ENCODE results near the gene DYNLT1.
"Not testable (repeated sequence)": the region's sequence is repeated elsewhere in the genome, so short reads cannot be mapped to it uniquely, and the experiment has no call there.

Gene DYNLT1

DNA sequence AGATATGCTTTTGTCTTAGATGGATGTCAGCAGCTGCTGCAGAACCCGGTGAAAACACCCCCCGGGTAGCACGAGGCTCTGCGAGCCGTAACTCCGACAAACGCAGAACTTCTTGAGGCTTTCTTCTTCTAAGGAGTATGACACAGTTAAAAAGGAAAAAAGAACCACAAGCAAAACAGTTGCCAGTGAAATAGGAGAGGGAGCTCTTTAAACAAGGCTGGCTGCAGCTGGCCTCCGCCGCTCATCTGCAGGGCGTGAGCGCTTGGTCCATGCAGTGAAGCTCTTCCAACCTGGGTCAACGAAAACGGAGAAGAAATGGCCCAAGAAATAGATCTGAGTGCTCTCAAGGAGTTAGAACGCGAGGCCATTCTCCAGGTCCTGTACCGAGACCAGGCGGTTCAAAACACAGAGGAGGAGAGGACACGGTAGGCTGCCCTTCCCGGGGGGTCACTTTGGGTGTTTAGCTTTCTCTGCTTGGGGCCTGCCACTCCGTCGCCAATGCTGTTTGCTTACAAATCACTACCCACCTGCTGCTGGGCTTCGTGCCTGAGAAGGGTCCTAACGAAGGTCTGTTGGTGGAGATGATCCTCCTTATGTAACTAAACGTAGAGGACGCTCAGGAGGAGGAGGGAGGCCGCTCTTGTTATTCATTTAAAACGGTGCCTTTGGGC, 18.5 kb upstream of the DYNLT1 start:
- DNase-seq = no peak

DNA sequence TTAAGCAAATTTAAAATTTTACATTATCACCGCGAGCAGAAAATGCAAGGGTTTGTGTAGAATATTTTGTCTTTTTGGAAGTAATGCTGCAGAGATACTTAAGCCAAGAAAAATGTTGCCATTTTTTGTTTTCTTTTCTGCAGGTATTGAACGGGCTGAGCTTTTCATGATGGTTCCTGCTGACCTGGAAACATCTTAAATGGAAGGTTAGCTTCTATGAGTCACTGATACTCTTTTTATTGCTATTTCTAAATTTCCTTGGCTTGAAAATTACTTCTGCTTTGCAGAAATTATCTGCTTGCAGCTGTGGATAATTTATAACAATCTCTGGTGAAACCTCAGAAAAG, 18.0 kb upstream of the DYNLT1 start:
- no peak for DNase-seq

DNA sequence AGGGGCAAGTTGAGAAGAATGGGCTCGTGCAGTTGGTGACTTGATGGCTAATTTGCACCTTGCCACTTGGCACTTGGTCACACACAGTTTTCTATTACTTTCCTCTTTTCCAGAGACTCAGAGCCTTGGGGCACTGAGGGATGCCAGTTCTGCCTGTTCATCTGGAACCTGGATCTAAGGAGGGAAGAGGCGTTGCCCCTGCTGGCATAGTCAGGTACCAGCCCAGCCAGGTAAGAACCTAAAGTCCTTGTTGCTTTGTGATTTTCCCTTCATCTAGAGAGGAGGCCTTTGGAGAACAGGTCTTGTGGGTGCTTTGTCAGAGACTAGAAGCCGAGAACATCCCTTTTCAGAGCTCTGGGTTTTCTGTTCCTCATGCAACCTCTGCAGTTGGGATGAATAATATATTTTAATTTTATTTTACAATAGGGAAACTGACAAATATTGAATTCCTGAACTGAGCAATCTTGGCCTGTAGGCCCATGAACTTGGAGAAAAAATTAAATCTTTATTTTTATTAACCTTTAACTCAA, 16.7 kb upstream of the DYNLT1 start:
- DNase-seq = no peak

DNA sequence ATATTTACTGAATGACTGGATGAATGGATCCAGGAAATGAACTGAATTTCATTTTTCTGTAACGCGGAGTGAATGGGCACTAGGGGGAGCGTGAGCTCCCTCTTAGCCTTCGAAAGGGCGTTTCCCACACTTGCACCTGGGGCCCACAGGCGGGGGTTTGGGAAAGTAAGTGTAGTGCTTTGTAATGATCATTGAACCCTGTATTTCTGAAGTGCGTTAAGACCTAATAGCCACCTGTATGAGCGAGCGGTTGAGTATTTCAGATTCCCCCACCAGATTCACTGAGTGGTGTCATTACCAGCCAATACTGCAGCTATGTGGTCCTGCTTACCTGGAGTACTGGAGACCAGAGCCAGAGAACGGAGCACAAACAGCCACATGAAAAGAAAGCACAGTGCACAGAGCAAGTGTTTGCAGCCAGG, 15.8 kb upstream of the DYNLT1 start:
- no peak for DNase-seq

DNA sequence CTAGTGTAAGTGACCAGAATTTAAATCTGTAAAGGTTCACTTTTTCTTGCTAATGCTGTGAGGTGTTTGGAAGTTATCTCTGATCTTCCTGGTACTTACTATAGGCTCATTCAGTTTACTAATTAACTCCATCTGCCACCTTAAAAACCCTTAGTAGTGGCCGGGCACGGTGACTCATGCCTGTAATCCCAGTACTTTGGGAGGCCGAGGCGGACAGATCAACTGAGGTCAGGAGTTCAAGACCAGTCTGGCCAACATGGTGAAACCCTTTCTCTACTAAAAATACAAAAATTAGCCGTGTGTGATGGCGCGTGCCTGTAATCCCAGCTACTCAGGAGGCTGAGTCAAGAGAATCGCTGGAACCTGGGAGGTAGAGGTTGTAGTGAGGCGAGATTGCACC, 12.4 kb upstream of the DYNLT1 start:
- DNase-seq = not testable (repeated sequence)

DNA sequence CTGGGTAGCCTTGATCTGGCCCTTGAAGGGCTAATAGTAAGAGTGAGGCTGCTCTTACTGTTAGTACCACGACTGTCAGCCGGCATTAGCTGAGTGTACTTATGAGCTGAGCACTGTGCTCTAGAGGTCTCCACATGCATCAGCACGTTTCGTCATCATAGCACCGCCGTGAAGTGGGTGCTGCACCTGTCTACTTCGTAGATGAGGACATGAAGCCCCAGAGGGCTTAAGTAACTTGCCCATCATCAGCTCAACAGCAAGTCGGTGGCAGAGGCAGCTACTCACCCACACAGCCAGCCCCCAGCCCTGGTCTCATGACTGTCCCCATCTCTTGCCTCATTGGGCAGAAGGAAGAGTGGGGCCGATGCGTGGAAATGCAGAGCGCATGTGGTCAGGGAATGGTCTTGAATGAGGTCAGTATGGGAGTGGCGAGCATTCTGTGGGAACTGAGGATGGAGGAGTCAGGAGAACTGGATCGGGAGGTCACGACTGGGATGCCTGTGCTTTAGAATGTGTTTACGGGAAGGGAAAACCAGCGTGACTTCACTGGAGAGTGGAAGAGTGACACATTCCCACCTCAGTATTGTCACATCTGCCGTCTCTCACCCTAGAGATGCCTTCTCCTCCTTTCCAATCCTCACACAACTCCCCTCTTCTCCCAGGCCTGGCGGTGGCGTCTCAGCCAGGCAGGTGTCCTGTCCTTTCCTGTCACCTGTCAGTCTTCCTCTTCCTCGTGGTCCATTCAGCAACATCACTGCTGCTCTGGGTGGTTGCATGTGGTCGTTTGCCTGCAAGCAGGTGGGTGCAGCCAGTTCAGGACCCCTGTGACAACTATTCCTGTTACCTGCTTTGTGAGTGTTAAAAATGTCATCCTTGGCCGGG, 11.3 kb upstream of the DYNLT1 start:
- DNase-seq = no peak

DNA sequence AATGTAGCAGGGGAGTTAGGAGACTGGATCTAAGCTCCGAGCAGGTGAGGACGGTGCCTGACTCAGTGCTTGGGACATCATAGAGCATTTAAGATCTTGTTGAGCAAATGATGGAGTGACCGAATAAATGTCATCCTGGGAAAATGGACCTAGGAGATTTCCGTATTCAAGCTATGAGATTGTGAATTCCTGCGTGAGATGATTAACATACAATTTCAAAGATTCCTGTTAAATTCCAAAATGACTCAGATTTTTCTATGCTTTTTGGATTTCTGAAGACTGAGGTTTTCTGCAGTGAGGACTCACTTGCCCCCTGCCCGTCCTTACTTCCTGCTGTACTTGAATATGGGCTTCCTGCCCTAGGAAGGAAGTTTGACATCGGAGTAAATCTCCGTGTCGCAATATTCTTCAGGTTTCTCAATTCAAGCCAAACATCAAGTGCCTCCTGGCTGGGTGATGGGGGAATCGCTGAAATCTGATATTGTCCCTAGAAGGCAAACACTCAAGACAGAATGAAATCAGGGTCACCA, 10.5 kb upstream of the DYNLT1 start:
- no peak for DNase-seq

DNA sequence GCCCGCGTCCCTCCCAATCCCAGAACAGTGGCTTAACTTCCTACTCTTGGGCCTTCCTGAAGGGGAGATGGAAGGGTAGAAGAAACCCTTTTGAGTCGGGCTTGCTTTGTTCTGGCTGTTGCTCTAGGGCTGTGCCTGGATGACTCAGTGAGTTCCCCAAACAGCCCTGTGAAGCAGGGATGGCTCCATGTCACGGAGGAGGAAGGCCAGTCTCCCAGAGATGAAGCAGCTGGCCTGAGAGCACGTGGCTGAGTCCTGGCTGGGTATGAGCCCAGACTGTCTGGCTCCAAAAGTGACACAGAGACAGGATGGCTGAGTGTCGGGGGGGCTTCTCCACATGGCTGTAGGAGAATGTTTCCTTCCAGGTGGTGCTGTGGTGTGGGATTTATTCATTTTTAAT, 10.0 kb upstream of the DYNLT1 start:
- DNase-seq = peak; percentile 30

DNA sequence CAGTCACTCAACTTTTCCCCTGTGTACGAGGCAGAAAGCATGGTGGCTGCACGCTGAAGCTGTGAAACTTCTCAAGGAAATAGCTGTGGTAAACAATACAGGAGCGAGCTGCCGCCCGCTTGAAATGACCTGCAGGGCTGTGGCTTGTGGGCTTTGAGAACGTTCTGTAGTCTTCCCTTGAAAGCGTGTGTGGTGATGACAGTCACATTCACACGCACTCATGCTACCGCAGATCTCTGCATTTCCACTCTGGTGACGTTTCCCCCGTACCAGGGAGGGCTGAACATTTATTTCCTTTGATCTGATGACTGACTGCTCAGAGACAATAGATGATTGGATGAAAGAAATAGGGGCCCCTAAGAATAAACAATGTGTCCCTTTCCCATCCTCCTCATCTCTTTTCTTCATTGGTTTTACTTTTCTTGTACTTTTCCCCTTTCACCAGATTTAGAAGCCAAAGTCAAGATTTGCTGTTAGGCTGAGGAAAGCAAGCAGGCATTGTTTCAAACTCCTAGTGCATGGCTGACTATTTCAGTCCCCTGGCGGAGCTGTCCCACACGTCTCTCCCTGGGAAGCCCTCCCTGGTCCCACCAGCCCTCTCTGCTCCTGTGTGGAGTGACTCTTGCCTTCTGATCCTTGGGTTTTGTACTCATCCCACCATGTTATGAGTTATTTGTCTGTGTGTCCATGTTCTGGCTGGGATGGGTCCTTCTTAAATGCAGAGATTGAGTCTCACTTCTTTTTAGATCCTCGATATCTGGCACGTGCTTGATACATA, 9.2 kb upstream of the DYNLT1 start:
- DNase-seq = no peak

DNA sequence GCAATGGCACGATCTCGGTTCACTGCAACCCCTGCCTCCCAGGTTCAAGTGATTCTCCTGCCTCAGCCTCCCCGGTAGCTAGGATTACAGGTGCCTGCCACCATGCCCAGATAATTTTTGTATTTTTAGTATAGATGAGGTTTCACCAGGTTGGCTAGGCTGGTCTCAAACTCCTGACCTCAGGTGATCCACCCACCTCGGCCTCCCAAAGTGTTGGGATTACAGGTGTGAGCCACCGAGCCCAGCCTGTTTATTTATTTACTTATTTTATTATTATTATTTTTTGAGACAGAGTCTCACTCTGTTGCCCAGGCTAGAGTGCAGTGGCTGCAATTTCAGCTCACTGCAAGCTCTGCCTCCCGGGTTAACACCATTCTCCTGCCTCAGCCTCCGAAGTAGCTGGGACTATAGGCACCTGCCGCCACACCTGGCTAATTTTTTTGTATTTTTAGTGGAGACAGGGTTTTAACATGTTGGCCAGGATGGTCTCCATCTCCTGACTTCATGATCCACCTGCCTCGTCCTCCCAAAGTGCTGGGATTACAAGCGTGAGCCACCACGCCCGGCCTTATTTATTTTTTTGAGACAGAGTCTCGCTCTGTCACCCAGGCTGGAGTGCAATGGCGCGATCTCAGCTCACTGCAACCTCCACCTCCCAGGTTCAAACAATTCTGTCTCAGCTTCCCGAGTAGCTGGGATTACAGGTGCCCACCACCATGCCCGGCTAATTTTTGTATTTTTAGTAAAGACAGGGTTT, 7.6 kb upstream of the DYNLT1 start:
- not testable (repeated sequence) for DNase-seq

DNA sequence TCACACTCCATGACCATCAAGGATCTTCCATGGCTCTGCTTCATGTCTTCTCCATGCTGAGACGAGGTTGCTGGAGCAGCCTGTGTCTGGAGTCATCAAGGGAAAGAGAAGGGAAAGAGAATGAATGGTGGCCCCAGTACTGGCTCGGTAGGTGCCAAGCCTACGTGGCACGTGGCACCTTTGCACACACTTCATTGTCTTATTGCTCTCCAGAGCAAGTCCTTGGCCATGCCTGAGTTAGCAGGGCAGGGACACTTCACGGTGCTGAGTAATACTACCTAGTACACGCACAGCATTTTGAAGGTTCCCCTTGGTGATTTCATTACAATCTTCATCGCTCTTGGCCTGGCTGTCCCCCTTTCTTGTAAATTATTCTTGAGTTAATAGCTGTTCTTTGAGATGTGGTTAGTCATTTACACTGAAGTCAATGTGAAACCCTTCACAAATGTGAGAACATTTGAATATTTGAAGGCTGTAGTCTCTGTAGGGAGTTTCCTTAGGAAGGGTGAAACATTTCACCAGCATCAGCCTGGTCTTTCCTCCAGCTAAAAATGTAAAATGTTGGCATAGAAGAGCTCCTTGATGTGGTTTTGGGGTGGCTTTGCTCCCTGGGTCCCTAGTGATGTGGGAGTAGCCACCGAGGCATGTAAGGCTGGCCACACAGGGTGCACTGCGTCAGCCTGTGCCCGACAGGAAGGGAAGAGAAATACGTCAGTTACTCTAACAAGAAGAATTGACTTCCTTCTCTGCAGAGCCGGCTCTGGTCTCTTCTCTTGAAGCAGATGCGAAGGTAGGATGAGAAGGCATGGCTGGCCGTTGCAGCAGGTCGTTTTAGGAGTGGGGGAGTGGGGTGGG, 5.0 kb upstream of the DYNLT1 start, which contains the start of gene SYTL3:
TSS of gene SYTL3 (plus strand) at position 766 of the 855 bp plus-strand sequence. CDS start 13,215 bp downstream, outside the sequence.
- no peak for DNase-seq

DNA sequence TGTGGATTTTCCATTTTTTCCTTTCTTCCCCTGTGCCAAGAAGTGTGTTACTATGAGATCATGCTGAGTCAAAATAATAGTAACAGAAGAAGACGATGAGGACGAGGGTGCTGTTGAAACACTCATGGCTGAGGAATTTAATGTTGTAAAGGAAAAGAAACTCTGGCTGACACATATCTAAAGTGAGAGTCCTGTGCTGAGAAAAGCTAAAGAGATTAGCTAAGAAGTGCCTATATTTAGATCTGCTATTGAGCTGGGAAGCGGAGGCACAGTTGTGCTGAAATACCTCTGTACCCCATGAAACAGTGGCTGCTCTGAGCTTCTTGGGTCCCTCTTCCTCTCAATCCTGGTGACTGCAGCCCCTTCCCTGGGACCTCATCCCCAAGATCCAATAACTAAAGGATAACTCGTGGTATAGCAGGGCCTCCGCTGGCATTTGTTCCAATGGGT, 4.2 kb upstream of the DYNLT1 start:
- no peak for DNase-seq

DNA sequence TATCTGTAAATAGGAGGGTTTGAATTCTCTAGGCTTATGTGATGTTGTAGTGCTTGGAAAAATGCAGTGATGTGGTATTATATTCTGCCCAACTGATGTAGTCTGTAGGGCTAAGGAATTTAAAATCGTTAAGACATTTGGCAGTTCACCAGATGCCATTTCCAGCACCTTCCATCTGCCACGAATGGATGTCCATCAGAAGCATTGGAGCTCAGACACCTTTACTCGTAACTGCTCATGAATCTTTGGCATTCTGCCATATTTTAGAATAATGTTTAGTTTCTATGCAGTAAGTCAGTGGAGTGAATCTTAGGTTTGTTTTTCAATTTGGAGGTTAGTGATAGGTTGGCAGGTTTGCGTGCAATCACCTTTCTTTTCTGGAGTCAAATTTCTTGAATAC, 3.0 kb upstream of the DYNLT1 start:
- DNase-seq = no peak

DNA sequence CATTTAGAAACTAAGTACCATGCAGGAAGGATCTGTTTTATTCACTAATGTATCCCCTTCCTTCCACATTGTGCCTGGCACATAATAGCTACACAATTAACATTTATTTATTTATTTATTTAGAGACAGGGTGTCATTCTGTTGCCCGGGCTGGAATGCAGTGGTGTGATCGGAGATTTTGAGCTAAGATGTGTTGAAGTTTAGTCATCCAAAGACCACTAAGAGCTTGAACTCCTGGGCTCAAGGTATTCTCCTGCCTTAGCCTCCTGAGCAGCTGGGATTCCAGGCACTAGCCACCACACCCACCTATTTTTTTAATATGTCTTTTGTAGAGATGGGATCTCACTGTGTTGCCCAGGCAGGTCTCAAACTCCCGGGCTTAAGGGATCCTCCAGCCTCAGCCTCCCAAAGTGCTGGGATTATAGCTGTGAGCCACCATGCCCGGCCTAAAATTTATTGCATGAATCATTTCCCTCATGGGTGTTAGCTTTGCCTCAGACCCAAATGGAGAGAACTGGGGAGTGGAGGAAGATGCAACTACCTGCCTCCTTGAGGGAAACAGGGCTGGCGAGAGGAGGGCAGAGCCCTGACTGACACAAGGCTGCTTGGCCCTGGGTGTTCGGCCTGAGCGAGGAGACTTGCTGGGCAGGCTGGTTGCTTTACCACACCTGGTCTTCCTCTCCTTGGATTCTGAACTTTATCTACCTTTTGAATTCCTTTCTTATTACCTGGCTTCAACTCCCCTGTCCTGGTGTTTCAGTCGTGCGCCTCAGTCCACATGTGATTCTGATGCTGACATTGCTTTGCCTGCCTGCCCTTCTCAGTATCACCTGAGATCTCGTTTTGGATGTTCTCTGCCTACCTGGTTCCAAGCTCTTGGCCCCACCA, 1.7 kb upstream of the DYNLT1 start:
- DNase-seq = no peak

DNA sequence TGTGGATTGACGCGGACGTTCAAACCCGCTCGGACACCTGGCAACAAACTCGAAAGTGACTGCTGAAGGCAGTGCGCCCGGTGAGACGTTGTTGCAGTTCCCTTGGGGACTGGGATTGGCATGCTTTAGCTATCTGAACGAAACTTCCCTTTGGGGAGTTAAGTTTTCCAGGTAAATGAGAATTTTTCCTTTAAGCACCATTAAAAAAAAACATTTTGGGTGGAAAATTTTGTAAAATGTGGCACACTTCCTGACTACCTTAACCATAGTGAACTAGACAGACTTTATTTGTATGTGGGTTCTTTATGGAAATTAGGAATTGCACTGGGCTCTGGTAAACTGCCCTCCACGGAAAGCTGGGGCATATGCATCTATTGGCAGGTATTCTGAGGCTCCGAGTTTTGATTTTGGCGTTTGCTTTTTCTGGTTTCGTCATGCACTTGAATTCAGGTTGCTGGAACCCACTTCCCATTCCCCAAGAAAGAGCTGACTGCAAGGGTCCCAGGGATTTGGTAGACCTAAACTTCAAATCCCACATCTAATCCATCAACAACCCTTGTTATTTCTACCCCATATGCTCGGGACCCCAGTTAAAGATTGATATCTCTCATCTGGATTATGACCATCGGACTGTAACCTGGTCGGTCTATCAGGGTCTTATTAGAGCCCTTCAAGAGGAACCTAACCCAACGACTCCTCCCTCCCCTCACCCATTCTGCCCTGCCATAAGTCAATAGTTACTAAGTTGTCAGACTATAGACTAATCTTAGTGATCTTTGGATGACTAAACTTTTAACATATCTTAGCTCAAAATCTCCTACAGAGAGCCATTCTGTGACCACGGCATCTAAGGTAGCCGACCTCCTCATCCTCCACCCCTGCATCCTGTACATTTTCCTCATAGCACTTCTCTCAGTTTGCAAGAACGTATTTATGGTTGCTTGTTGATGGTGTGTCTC, 800 bp upstream of the DYNLT1 start:
- no peak for DNase-seq

DNA sequence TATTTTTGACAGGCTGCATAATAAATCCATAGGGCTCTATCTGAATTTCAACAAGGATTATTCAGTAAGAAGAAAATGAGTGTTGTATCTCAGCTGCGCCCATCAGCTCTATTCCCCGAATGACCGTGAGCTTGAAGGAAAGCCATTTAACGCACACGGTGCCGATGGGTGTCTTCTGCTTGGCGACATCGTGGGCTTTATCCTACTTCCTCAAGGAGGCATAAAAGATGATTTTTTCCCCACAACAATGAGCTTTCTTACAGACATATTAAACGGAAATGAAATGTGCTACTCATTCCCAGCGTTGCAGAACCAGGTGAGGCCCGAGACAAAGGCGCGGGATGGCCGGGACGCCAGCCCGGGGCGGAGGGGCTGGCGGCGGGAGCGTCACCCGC, 710 bp downstream of the DYNLT1 start:
- DNase-seq = no peak

DNA sequence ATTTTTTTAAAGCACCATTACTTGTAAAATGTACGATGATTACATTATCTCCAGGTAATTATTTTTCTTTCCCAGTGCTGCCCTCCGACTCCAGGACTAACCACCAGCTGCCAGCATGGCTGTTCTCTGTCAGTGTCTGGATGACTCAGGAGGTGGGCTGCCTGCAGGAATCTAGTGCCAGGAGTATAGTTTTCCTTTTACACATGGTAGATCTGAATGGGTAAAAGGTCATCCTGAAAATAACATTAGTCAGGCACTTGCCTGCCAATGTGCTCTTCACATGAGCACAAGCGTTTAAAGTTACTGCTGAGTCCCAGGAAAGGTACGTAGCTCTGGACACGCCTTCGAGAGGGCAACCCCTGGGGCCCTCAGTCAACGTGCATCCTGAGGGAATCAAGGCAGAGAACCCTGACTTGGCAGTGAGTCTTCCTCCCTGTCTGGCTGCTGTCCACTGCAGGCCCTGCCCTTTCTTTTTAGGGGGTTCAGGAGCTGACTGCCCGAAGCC, 2.4 kb downstream of the DYNLT1 start:
- DNase-seq = no peak

DNA sequence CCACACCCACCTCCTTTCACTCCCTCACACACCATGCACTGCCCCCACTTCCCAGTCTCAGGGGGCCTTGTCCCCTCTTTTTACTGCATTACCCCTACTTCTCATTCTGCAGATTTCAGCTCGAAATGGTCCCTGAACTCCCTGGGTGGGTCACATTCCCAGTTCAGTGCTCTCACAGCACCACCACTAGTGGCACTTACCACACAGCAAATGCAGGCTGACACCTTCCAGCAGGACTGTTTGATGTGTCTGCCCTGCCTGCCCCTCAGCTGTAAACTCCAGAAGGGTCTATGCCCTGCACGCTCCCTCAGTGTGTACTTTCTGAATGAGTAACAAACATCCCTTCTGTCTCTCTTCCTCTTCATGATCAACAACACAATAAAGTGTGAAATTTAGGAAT, 4.0 kb downstream of the DYNLT1 start:
- no peak for DNase-seq

DNA sequence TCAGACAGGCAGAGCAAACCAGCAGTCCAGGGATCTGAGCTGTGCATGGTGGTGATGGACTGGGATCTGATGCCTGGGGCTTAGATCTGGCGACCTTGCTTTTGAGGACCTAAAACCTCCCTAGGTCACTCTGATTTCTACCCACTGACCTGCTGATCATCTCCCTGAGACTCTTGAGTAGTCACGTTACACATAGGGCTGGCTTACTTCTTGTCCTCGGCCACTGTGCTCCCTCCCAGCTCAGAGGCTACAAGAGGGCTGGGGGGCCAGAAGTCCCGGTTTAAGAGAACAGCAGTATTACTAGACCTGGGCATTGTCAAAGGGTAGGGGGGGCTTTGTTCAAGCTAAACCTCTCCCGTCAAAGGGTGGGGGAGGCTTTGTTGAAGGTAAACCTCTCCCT, 5.5 kb downstream of the DYNLT1 start:
- no peak for DNase-seq
